K562 (cell line): ENCODE measurements around the gene ORC5. TPM values are rescaled to one million over a fixed set of nuclear protein-coding genes. Genes with fewer than 3 reads are reported as not detected.

Experiments used
- ATAC-seq: fragments of 200-7000 bp; cut with Tn5 transposase; 3 replicates; pipeline ENCODE4 v1.9.1; 2020; ENCODE audit warnings: moderate library complexity
- BruUV-seq: library from RNA; stranded (reverse); fragments of 400-500 nt; replicated peaks from 2 replicates; lab custom pipeline; 2021; lab: Mats Ljungman, UMichigan
- CTCF ChIA-PET: fragments of 300-600 bp; formaldehyde crosslinking; extraction: SDS; loops from one replicate; lab custom pipeline; 2021; ENCODE audit warnings: low intra/inter-chr PET ratio; lab: Yijun Ruan, JAX
- POLR2A ChIA-PET: fragments of 300-600, 350-650 bp; sonication (Branson Sonifier 250); formaldehyde crosslinking; extraction: SDS; loops from one replicate; lab custom pipeline; 2021; ENCODE audit warnings: antibody characterized with exemption, inconsistent platforms; lab: Yijun Ruan, JAX
- DNase-seq, 4 experiments: peaks; one replicate each; pipeline versions ENCODE4 v3.0.0 to v3.0.0-alpha.2; 2011 to 2018; ENCODE audit warnings: low spot score in 3 of 4, mixed read lengths in 3 of 4; ENCODE audit errors: extremely low read depth in 1 of 4
- FAIRE-seq: peaks from 2 replicates; lab custom pipeline; 2011; peaks lifted over from hg19 to GRCh38; lab: Jason Lieb, UNC
- H2AFZ ChIP-seq: 2 replicates; pipeline ENCODE4 v1.6.0; 2011; ENCODE audit warnings: low read depth, low read length, control low read depth, inconsistent platforms
- H3K27ac ChIP-seq: fragments of 200-600 bp; 3 replicates; pipeline ENCODE4 v1.8.0; 2011; ENCODE audit warnings: low read depth, mild to moderate bottlenecking, control low read depth, inconsistent platforms, low read length, moderate library complexity, mixed read lengths; ENCODE audit errors: extremely low read depth
- H3K27me3 ChIP-seq, 2 experiments: fragments of 300-600 bp in 1 of 2; 2 replicates in 1 of 2; 3 replicates in 1 of 2; pipeline versions ENCODE4 v1.6.0 to v1.8.0; 2011; ENCODE audit warnings: inconsistent platforms in 2 of 2, low read length in 2 of 2, mild to moderate bottlenecking in 1 of 2, mixed read lengths in 1 of 2, moderate library complexity in 1 of 2; ENCODE audit not compliant: control insufficient read depth in 2 of 2, insufficient read depth in 2 of 2
- H3K36me3 ChIP-seq: fragments of 300-600 bp; 3 replicates; pipeline ENCODE4 v1.8.0; 2011; ENCODE audit warnings: mild to moderate bottlenecking, low read length, inconsistent platforms; ENCODE audit not compliant: control insufficient read depth, insufficient read depth
- H3K4me1 ChIP-seq, 2 experiments: fragments of 200-600 bp in 1 of 2; replicated peaks in 1 of 2; 2 replicates in 1 of 2; 3 replicates in 1 of 2; pipeline versions ENCODE4 v1.5.1 to v1.8.0; 2011; ENCODE audit warnings: inconsistent platforms in 2 of 2, low read length in 2 of 2, mild to moderate bottlenecking in 1 of 2, mixed read lengths in 1 of 2, moderate library complexity in 1 of 2; ENCODE audit not compliant: control insufficient read depth in 2 of 2, insufficient read depth in 2 of 2
- H3K4me2 ChIP-seq: 2 replicates; pipeline ENCODE4 v1.6.1; 2011; ENCODE audit warnings: low read length, control low read depth, inconsistent platforms, mixed read lengths; ENCODE audit not compliant: insufficient read depth
- H3K4me3 ChIP-seq: fragments of 200-600 bp; sonication (generic), shearing (Covaris generic); 2 replicates; pipeline ENCODE4 v1.5.1; 2016; ENCODE audit warnings: control low read depth, inconsistent platforms
- H3K79me2 ChIP-seq: fragments of 200-600 bp; 3 replicates; pipeline ENCODE4 v1.8.0; 2011; ENCODE audit warnings: low read length, inconsistent platforms; ENCODE audit not compliant: control insufficient read depth, insufficient read depth
- H3K9ac ChIP-seq, 2 experiments: 2 replicates each; pipeline versions ENCODE4 v1.6.0 to v1.6.1; 2011; ENCODE audit warnings: low read depth in 2 of 2, low read length in 2 of 2, control low read depth in 1 of 2, inconsistent platforms in 1 of 2, mild to moderate bottlenecking in 1 of 2, mixed read lengths in 1 of 2; ENCODE audit not compliant: insufficient read depth in 1 of 2
- H3K9me1 ChIP-seq: one replicate; pipeline ENCODE4 v1.6.0; 2011; ENCODE audit warnings: inconsistent platforms, mild to moderate bottlenecking, low read length, moderate library complexity; ENCODE audit not compliant: control insufficient read depth, insufficient read depth
- H3K9me3 ChIP-seq: replicated peaks from 2 replicates; pipeline ENCODE4 v1.5.1; 2011; ENCODE audit warnings: low read depth, low read length, inconsistent platforms; ENCODE audit not compliant: control insufficient read depth, insufficient read depth
- H4K20me1 ChIP-seq: replicated peaks from 2 replicates; pipeline ENCODE4 v1.6.1; 2011; ENCODE audit warnings: low read length, inconsistent platforms, mixed read lengths; ENCODE audit not compliant: control insufficient read depth, insufficient read depth
- C11orf30 ChIP-seq: fragments of 450-650 bp; IDR thresholded peaks from 2 replicates; pipeline ENCODE4 v1.6.1; 2016; ENCODE audit warnings: low read depth, mild to moderate bottlenecking
- CBX5 ChIP-seq: IDR thresholded peaks from 2 replicates; pipeline ENCODE4 v1.6.1; 2014; ENCODE audit warnings: low read depth, borderline replicate concordance
- CSDE1 ChIP-seq, 2 experiments: fragments of 450-650 bp; IDR thresholded peaks; 2 replicates each; pipeline ENCODE4 v1.6.1; 2016; ENCODE audit warnings: mild to moderate bottlenecking in 1 of 2
- ELF1 ChIP-seq: fragments of 200-800 bp; sonication (Bioruptor generic); IDR thresholded peaks from 2 replicates; pipeline ENCODE4 v1.6.1; 2016; ENCODE audit warnings: missing genetic modification characterization, missing compliant biosample characterization
- EWSR1 ChIP-seq: fragments of 450-650 bp; IDR thresholded peaks from 2 replicates; pipeline ENCODE4 v1.6.1; 2018; ENCODE audit warnings: borderline replicate concordance, mild to moderate bottlenecking, low read depth, moderate library complexity; ENCODE audit not compliant: partially characterized antibody
- MCM5 ChIP-seq: fragments of 450-650 bp; IDR thresholded peaks from 2 replicates; pipeline ENCODE4 v1.6.1; 2016; ENCODE audit warnings: low read depth
- RAD51 ChIP-seq: fragments of 450-650 bp; IDR thresholded peaks from 2 replicates; pipeline ENCODE4 v1.7.1; 2016; ENCODE audit warnings: low read depth, mild to moderate bottlenecking, borderline replicate concordance
- RFX5 ChIP-seq: IDR thresholded peaks from 2 replicates; pipeline ENCODE4 v1.6.1; 2011; ENCODE audit warnings: low read depth, mild to moderate bottlenecking, improper control_type of control experiment, low read length
- ZFP1 ChIP-seq: fragments of 450-650 bp; formaldehyde crosslinking; IDR thresholded peaks from 2 replicates; pipeline ENCODE4 v1.4.0; 2020; ENCODE audit warnings: mild to moderate bottlenecking, mixed read lengths
- WGBS: fragments of 100-300 bp; shearing (Covaris generic); methylation state at CpG from one replicate; pipeline ENCODE4 v1.1.6; 2016; ENCODE audit warnings: low coverage, mixed read lengths; ENCODE audit not compliant: insufficient coverage; ENCODE audit errors: missing lambda C conversion rate; 5-methylcytosine and 5-hydroxymethylcytosine counted together
- in situ Hi-C: fragments of 300-500 bp; cut with MboI; formaldehyde crosslinking; loops from 4 replicates; pipeline ENCODE4 v1.15.0; 2018; ENCODE audit warnings: inconsistent platforms, mixed read lengths
- intact Hi-C: fragments of 100-400 bp; cut with micrococcal nuclease; formaldehyde crosslinking; loops from 2 replicates; pipeline ENCODE4 v1.14.2; 2022
- polyA plus RNA-seq, 8 experiments: library from polyadenylated mRNA; depleted of rRNA in 4 of 8; stranded (reverse) in 5 of 8; unstranded in 3 of 8; fragments of >200 nt; fragmentation: Nextera tagmentation in 2 of 8; fragmentation: Illumina TruSeq in 1 of 8; extraction: Ambion mirVana in 2 of 8; extraction: Trizol in 1 of 8; gene quantifications; 2 replicates each; pipeline versions ENCODE4 v1.2.1 to v1.2.3, GENCODE V29; 2011 to 2014; ENCODE audit warnings: inconsistent platforms in 1 of 8, missing spikeins in 1 of 8
- total RNA-seq, 7 experiments: library from RNA; depleted of rRNA in 6 of 7; stranded (reverse); fragments of >200 nt in 6 of 7; fragmentation: Illumina TruSeq in 2 of 7; extraction: Trizol in 2 of 7; gene quantifications; 2 replicates each; pipeline versions ENCODE4 v1.2.1 to v1.2.3, GENCODE V29; 2011 to 2021; ENCODE audit warnings: low replicate concordance in 1 of 7
- TF ChIP-seq, protein P1 (sequence below), 3 experiments: fragments of 200-800 bp in 1 of 3; sonication (Bioruptor generic) in 1 of 3; sonication (generic) in 1 of 3; formaldehyde crosslinking in 1 of 3; IDR thresholded peaks; 2 replicates each; pipeline versions ENCODE4 v1.6.1 to v1.8.0; 2016 to 2022; ENCODE audit warnings: mild to moderate bottlenecking in 2 of 3, missing compliant biosample characterization in 2 of 3, missing genetic modification characterization in 2 of 3, missing genetic modification reagents in 1 of 3
- TF ChIP-seq, protein P2 (sequence below): IDR thresholded peaks from 2 replicates; pipeline ENCODE4 v1.6.1; 2011; ENCODE audit not compliant: insufficient read length; ENCODE audit errors: extremely low read depth
- TF ChIP-seq, protein P3 (sequence below), 2 experiments: fragments of 250-450 bp in 1 of 2; fragments of 450-650 bp in 1 of 2; sonication (Bioruptor Pico) in 1 of 2; IDR thresholded peaks; 2 replicates each; pipeline versions ENCODE4 v1.6.1 to v1.8.0; 2016 to 2021; ENCODE audit warnings: mild to moderate bottlenecking in 2 of 2, moderate library complexity in 2 of 2, missing compliant biosample characterization in 1 of 2, missing genetic modification characterization in 1 of 2

ORC5 gene
- total and polyA plus RNA-seq, 9 of the 15 experiments (the other 6 are each of a cell fraction or from before 2014, with no cell fraction given) = 29.8 to 136 (median 54.8) TPM

DNA sequence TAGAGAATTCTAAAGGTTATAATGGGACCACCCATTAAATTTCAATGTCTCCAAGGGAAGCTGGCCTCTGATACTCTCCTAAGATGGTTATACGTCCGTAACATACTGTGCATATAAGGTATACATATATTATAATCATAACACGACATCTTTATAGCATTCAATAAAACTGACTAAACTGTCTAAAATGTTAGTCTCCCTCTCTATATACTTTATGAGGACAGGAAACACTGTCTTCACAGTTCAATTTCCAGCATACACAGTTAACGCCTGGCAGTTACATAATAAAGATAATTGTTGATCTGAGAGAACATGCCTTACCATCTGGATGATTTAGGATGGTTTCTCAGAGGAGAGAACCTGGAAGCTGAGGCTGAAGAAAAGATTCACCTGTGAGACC, 1.2 kb upstream of the ORC5 start:
- Histone ChIP-seq H3K9me1 (no peaks in the 10 kb centered on the region), H3K79me2 (peaks cover 39% of the 10 kb centered on the region), H3K27me3 (no peaks in the 10 kb centered on the region), H2AFZ (no peak overlapping the region), H3K36me3 (peaks cover 5% of the 10 kb centered on the region; the same call in 2 of the 3 replicates), H4K20me1 (no peaks in the 10 kb centered on the region), H3K9me3 (peaks cover 6% of the 10 kb centered on the region), H3K4me2 (no peak overlapping the region), H3K27ac (no peak overlapping the region), H3K4me3 (no peak overlapping the region), H3K4me1 (peaks cover 5 to 8% of the 10 kb centered on the region in 2 experiments; a peak in 1 of 5 replicates), H3K9ac (no peak overlapping the region)
- no peak for FAIRE-seq
- no peak for DNase-seq
- ATAC-seq = no peak
- CTCF ChIA-PET = no interaction called here
- WGBS = 75% methylated on average over 4 of the region's 4 CpGs
- no TSS peak for BruUV-seq
- intact Hi-C loops = no loop called here
- TF ChIP-seq, protein P1, sequence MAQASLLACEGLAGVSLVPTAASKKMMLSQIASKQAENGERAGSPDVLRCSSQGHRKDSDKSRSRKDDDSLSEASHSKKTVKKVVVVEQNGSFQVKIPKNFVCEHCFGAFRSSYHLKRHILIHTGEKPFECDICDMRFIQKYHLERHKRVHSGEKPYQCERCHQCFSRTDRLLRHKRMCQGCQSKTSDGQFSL (CRISPR knock-in tag; IDR thresholded peaks at IDR 0.05) = no peak
- TF ChIP-seq, protein P1 (tag; IDR thresholded peaks at IDR 0.05) = 0 out of 4 replicates have a peak, but pooled peaks of 1 of the 2 experiments have one; percentile 15
- no peak for TF ChIP-seq ZFP1 (CRISPR knock-in tag)
- in situ Hi-C loops = no loop called here
- POLR2A ChIA-PET = interaction anchor here (0.6 to 1.2 kb wide), 2 partner anchors 17 to 54 kb away, joined by 3 to 5 read pairs; no protein-coding TSS in a partner anchor

DNA sequence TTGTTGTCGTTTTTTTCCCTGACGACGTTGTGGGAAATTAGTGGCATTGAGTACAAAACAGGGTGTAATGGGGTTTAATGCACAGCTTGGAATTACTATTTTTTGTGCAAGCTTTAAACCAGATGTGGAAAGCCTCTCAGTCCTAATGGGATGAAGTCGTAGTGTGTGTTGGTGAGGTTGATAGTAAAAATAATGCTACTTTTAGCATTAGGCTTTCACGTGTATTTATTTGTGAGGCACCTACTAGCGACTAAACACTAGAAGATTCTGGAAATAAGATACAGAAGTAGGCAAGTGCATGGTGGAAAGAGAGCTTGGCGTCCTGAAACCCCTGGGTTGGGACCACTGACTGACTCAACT, 588 bp upstream of the ORC5 start:
- Histone ChIP-seq H3K9me1 (no peaks in the 10 kb centered on the region), H3K79me2 (peaks cover 46% of the 10 kb centered on the region), H3K36me3 (peaks cover 12% of the 10 kb centered on the region), H4K20me1 (no peaks in the 10 kb centered on the region), H3K4me1 (peaks cover 5 to 8% of the 10 kb centered on the region in 2 experiments; a peak in 1 of 5 replicates), H2AFZ (peak overlapping the region; percentile 91), H3K9ac (peak overlapping the region; percentile 95 to 96; a peak in 3 of 4 replicates), H3K9me3 (peaks cover 6% of the 10 kb centered on the region), H3K4me3 (peak overlapping the region; percentile 71), H3K27ac (peak overlapping the region; percentile 86), H3K4me2 (peak overlapping the region; percentile 97), H3K27me3 (no peaks in the 10 kb centered on the region)
- in situ Hi-C loops = no loop called here
- ATAC-seq (no peak), FAIRE-seq (no peak), DNase-seq (no peak)
- POLR2A ChIA-PET = interaction anchor here (0.6 to 1.2 kb wide), 3 partner anchors 16 to 1015 kb away, joined by 3 to 5 read pairs (median 3); no protein-coding TSS in a partner anchor
- BruUV-seq = TSS peak; percentile 98
- intact Hi-C loops = no loop called here
- CTCF ChIA-PET = interaction anchor here (0.6 to 0.8 kb wide), 2 partner anchors 640 to 734 kb away, joined by 3 read pairs; no protein-coding TSS in a partner anchor
- 23% methylated on average over 7 of the region's 7 CpGs for WGBS
- TF ChIP-seq RFX5 (no peak), RAD51 (no peak), CSDE1 (IDR thresholded peaks at IDR 0.05) (no peak), EWSR1 (no peak), MCM5 (no peak), ELF1 (tag) (0 out of 2 replicates have a peak, but pooled peaks have one; percentile 12), CBX5 (no peak), C11orf30 (no peak)
- TF ChIP-seq, protein P2, sequence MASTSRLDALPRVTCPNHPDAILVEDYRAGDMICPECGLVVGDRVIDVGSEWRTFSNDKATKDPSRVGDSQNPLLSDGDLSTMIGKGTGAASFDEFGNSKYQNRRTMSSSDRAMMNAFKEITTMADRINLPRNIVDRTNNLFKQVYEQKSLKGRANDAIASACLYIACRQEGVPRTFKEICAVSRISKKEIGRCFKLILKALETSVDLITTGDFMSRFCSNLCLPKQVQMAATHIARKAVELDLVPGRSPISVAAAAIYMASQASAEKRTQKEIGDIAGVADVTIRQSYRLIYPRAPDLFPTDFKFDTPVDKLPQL = no peak
- TF ChIP-seq, protein P3, sequence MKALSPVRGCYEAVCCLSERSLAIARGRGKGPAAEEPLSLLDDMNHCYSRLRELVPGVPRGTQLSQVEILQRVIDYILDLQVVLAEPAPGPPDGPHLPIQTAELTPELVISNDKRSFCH (CRISPR knock-in tag; IDR thresholded peaks at IDR 0.05) = no peak
- TF ChIP-seq, protein P3 (tag; IDR thresholded peaks at IDR 0.05) = no peak
